A673 (cell line): Measurements from ENCODE around the gene GPR155. TPM values are rescaled to one million over a fixed set of nuclear protein-coding genes. Genes with fewer than 3 reads are reported as not detected.
"Not testable (repeated sequence)": the region's sequence is repeated elsewhere in the genome, so short reads cannot be mapped to it uniquely, and the experiment has no call there.

Source experiments
- BruUV-seq: library from RNA; stranded (reverse); fragments of 400-500 nt; replicated peaks from 2 replicates; lab custom pipeline; 2021; lab: Mats Ljungman, UMichigan
- CTCF ChIA-PET: fragments of 300-600 bp; sonication (Branson Sonifier 250); formaldehyde crosslinking; loops from one replicate; lab custom pipeline; 2022; ENCODE audit warnings: antibody characterized with exemption; lab: Charles Lee
- POLR2A ChIA-PET: fragments of 300-600 bp; sonication (Branson Sonifier 250); formaldehyde crosslinking; loops from one replicate; lab custom pipeline; 2022; ENCODE audit warnings: antibody characterized with exemption; ENCODE audit not compliant: low non-redundant PET; lab: Charles Lee
- DNase-seq: peaks from one replicate; pipeline ENCODE4 v3.0.0-alpha.2; 2015; ENCODE audit warnings: low spot score
- H3K27ac ChIP-seq: fragments of 200-600 bp; sonication (generic); 2 replicates; pipeline ENCODE4 v1.5.1; 2016; ENCODE audit warnings: mixed run types, low read depth, mild to moderate bottlenecking, mixed read lengths, antibody characterized with exemption, low read length; ENCODE audit not compliant: poor library complexity, severe bottlenecking
- H3K27me3 ChIP-seq: fragments of 200-600 bp; sonication (generic); replicated peaks from 2 replicates; pipeline ENCODE4 v1.6.1; 2017; ENCODE audit warnings: mixed run types, low read depth, mild to moderate bottlenecking, mixed read lengths, antibody characterized with exemption, low read length; ENCODE audit not compliant: insufficient read depth, poor library complexity
- H3K36me3 ChIP-seq: fragments of 200-600 bp; sonication (generic); 2 replicates; pipeline ENCODE4 v1.6.1; 2016; ENCODE audit warnings: mixed run types, mild to moderate bottlenecking, mixed read lengths, antibody characterized with exemption, low read length; ENCODE audit not compliant: insufficient read depth, poor library complexity, severe bottlenecking
- H3K4me1 ChIP-seq: fragments of 200-600 bp; sonication (generic); 2 replicates; pipeline ENCODE4 v1.6.1; 2017; ENCODE audit warnings: mixed run types, mild to moderate bottlenecking, mixed read lengths, antibody characterized with exemption, low read length; ENCODE audit not compliant: insufficient read depth, poor library complexity, severe bottlenecking
- H3K4me3 ChIP-seq: fragments of 200-600 bp; sonication (generic); 2 replicates; pipeline ENCODE4 v1.5.1; 2016; ENCODE audit warnings: low read depth, mixed run types, mild to moderate bottlenecking, mixed read lengths, low read length; ENCODE audit not compliant: poor library complexity, severe bottlenecking
- H3K9me3 ChIP-seq: fragments of 200-600 bp; sonication (generic); 2 replicates; pipeline ENCODE4 v1.6.1; 2016; ENCODE audit warnings: mixed run types, low read depth, mild to moderate bottlenecking, mixed read lengths, antibody characterized with exemption, low read length; ENCODE audit not compliant: poor library complexity, severe bottlenecking
- CTCF ChIP-seq: fragments of 300-800, 200-600 bp; sonication (generic); conservative IDR thresholded peaks from 2 replicates; pipeline ENCODE4 v1.5.1; 2017; ENCODE audit warnings: low read depth, mild to moderate bottlenecking, antibody characterized with exemption, low read length, moderate library complexity, mixed read lengths
- EZH2 ChIP-seq: fragments of 200-600 bp; sonication (generic); IDR thresholded peaks from 2 replicates; pipeline ENCODE4 v1.6.1; 2017; ENCODE audit warnings: borderline replicate concordance, low read depth, mild to moderate bottlenecking, mixed read lengths, antibody characterized with exemption, low read length; ENCODE audit not compliant: poor library complexity, severe bottlenecking
- intact Hi-C: fragments of 100-400 bp; cut with micrococcal nuclease; formaldehyde crosslinking; loops from one replicate; pipeline ENCODE4 v1.10.0; 2022; ENCODE audit not compliant: unreplicated experiment
- total RNA-seq: library from RNA; stranded (reverse); gene quantifications from 2 replicates; pipeline ENCODE4 v1.2.3, GENCODE V29; 2021

GPR155 gene
- total RNA-seq, 1 experiment from 2014 or later, result not detected

GRCh38 chr2:174395969-174396630, 90.7 kb downstream of the GPR155 start:
- Histone ChIP-seq H3K4me3 (peak overlapping the region; percentile 74), H3K36me3 (no peaks in the 10 kb centered on the region), H3K4me1 (peaks cover 6% of the 10 kb centered on the region), H3K27me3 (no peaks in the 10 kb centered on the region), H3K9me3 (no peaks in the 10 kb centered on the region), H3K27ac (peak overlapping the region; percentile 39)
- intact Hi-C loops, result no loop called here
- no TSS peak for BruUV-seq
- POLR2A ChIA-PET, result no interaction called here
- CTCF ChIA-PET, result no interaction called here
- no peak for TF ChIP-seq CTCF
- TF ChIP-seq EZH2, result no peak
- peak; percentile 22 for DNase-seq

- no peaks in the 10 kb centered on the region for H3K36me3 ChIP-seq
- H3K27ac ChIP-seq, result peak within 1 kb of the TSS; percentile 39
- BruUV-seq, result TSS peak; percentile 58
- no peak for TF ChIP-seq CTCF
- TF ChIP-seq EZH2, result no peak
- peak; percentile 65 for DNase-seq
- no peaks in the 10 kb centered on the region for H3K9me3 ChIP-seq
- intact Hi-C loops, result no loop called here
- H3K27me3 ChIP-seq, result no peaks in the 10 kb centered on the region
- H3K4me1 ChIP-seq, result peaks cover 6% of the 10 kb centered on the region
- H3K4me3 ChIP-seq, result peak within 1 kb of the TSS; percentile 74
- ChIA-PET CTCF (no interaction called here), POLR2A (no interaction called here)
These were observed 91.4 kb downstream of the GPR155 start, which contains the start of gene SCRN3 for GRCh38 chr2:174395284-174395968. SCRN3 (plus strand) TSS chr2:174395730; CDS start chr2:174398284, 2,554 bp downstream.

- Histone ChIP-seq H3K4me3 (no peak overlapping the region), H3K27me3 (no peaks in the 10 kb centered on the region), H3K27ac (no peak overlapping the region), H3K4me1 (peaks cover 6% of the 10 kb centered on the region), H3K36me3 (no peaks in the 10 kb centered on the region), H3K9me3 (no peaks in the 10 kb centered on the region)
- DNase-seq, result no peak
- BruUV-seq, result no TSS peak
- ChIA-PET POLR2A (interaction anchor here (0.6 kb wide), 1 partner anchor 165 kb away, joined by 3 read pairs; no protein-coding TSS in a partner anchor), CTCF (no interaction called here)
- intact Hi-C loops, result no loop called here
- TF ChIP-seq CTCF, result no peak
- no peak for TF ChIP-seq EZH2
These were observed 94.1 kb downstream of the GPR155 start for GRCh38 chr2:174392706-174393105.

- H3K4me3 ChIP-seq, CTCF ChIA-PET, H3K4me1 ChIP-seq, BruUV-seq, POLR2A ChIA-PET, H3K36me3 ChIP-seq, intact Hi-C loops, DNase-seq, H3K27ac ChIP-seq, H3K9me3 ChIP-seq, H3K27me3 ChIP-seq: not testable (repeated sequence)
These were observed 96.5 kb downstream of the GPR155 start for GRCh38 chr2:174390303-174390702.
